Measurements from ENCODE around the gene MARVELD1. TPM values are rescaled to one million over a fixed set of nuclear protein-coding genes. Genes with fewer than 3 reads are reported as not detected.

MARVELD1 gene
- total RNA-seq, 2 experiments from 2014 or later, result 2.6 to 3.3 TPM

DNA sequence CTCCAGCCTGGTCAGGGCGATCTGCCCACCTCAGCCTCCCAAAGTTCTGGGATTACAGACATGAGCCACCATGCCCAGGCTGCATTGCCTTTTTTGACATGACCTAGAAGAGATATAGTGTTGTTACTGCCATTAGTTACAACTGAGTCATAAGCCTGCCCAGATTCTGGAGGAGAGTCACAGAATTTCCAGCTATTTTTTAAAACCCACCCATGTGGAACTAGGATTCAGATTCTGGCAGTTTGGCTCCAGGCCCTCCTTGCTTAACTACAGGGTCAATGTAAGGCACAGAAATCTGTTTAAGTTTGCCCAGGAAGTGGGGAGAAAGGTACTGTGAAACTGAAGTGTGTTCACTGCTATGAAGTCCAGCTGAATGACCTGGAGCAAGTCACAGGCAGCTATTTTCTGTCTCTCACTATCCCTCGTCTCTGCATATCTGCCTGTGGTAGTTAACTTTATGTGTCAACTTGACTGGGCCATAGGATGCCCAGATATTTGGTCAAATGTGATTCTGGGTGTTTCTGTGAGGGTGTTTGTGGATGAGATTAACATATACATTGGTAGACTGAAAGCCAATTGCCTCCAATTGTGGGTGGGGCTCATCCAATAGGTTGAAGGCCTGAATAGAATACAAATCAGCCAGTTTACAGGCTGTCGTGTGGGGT lies 8.4 kb upstream of the MARVELD1 start:
- POLR2A ChIA-PET, result interaction anchor here (0.7 kb wide), 1 partner anchor 57 kb away, joined by 3 read pairs; no protein-coding TSS in a partner anchor
- ATAC-seq (ENCODE audit: low read depth), result no peak
- no peak for DNase-seq
- H3K9me3 Mint-ChIP-seq, result no peaks in the 10 kb centered on the region
- no peak overlapping the region for H3K4me3 Mint-ChIP-seq
- H3K27ac Mint-ChIP-seq, result no peak overlapping the region
- peaks cover 16% of the 10 kb centered on the region for H3K27me3 Mint-ChIP-seq
- H3K36me3 Mint-ChIP-seq, result no peaks in the 10 kb centered on the region
- H3K4me1 Mint-ChIP-seq, result peaks cover 2% of the 10 kb centered on the region

DNA sequence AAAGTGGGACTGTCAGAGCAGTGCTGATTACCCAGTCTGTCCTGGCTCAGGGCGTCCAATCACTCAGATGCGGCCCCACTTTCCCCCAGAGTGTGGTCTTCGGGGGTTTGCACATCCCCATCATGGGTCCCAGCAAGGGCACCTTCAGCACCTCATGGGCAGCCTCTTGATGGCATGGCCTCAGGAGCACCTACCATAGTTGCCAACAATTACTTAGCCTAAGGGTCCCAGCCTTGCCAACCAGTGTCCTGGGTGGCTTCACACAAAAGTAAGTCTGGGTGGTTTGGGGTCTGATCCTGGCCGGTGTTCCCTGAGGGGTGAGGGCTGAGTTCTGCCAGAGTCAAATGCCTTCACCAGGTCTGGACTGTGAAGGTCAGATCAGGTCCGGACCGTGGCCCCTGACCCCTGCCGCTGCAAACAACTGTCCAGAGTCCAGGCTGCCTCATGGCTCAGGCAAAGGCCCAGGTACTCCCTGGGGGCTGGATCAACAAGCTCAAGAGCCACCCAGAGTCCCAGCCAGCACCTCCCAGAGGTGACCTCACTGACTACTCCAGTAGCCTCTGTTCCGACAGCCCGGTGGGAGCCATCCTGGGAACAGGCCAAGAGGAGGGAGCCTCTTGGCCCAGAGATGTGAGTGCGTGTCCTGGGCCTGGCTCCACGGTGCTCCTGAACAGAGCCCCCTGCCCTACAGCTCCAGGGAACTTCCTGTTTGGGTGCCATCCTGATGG lies 6.2 kb upstream of the MARVELD1 start:
- Mint-ChIP-seq H3K27me3 (peaks cover 24% of the 10 kb centered on the region), H3K36me3 (no peaks in the 10 kb centered on the region), H3K9me3 (no peaks in the 10 kb centered on the region), H3K4me3 (no peak overlapping the region), H3K27ac (no peak overlapping the region), H3K4me1 (no peaks in the 10 kb centered on the region)
- no peak for ATAC-seq (ENCODE audit: low read depth)
- POLR2A ChIA-PET, result no interaction called here
- DNase-seq, result no peak

DNA sequence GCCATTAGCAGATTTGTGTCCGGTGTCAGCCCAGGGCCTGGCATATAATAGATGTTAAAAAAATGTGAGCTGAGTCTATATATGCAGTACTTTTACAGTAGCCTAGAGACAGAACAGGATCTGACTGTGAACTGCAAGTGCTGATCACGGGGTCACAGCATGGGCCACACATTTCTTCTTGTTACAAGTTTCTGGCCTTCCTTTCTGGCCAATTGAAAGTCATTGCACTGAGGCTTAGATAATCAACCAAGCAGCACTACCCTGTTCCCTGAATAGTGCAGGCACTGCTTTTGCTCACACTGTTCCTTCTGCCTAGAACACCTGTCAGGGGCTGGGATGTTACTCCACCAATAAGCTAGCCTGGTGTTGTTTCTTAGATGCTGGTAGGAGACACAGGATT lies 5.4 kb upstream of the MARVELD1 start:
- Mint-ChIP-seq H3K4me3 (no peak overlapping the region), H3K9me3 (no peaks in the 10 kb centered on the region), H3K36me3 (no peaks in the 10 kb centered on the region), H3K4me1 (peaks cover 5% of the 10 kb centered on the region), H3K27me3 (peaks cover 26% of the 10 kb centered on the region), H3K27ac (no peak overlapping the region)
- DNase-seq (no peak), ATAC-seq (ENCODE audit: low read depth) (no peak)
- POLR2A ChIA-PET, result interaction anchor here (0.6 to 1.0 kb wide), 2 partner anchors 19 to 29 kb away, joined by 3 to 4 read pairs; partner anchors contain the start of gene ZFYVE27

DNA sequence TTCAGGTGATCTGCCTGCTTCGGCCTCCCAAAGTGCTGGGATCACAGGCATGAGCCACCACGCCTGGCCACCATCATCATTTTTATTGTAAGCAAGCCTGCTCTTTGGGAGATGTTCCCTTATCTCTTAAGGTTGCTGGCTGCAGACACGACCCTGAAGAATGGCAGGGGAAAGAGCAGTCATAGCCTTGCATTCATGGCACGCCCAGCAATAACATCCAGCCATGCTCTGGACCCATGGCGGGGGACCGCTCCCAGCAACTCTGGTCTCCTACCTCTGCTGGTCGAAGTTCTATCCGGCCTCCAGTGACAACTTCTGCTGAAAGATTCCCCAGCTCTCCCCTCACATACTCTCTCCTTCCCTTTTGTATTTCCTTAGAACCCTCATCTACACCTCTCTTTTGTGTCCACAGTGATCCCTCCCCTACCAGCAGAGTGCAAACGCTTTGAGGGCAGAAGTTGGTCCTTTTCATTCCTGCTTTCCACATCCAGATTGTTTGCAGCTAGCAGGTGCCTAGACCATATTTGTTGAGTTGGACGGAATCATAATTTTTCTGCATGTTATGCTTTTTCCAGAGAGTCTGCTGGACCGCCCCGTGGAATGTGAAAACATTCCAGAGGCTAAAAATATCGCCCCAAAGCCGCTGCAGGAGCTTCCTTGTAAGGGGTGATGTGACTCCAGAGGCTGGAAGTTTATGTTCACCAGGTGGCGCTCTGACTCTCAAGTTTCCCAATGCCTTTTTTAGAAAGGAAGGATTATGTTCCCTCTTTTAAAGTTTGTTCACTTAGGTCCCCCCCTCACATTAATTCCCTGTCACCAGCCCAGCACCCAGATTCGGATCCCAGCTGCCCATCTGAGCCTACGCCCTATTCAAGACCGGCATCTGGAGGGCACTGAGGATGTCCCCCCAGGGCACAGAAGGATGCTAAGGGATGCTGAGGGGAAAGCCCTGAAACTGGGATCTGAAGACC lies 4.3 kb upstream of the MARVELD1 start:
- no peak overlapping the region for H3K4me3 Mint-ChIP-seq
- ATAC-seq (ENCODE audit: low read depth), result no peak
- peaks cover 8% of the 10 kb centered on the region for H3K4me1 Mint-ChIP-seq
- no peaks in the 10 kb centered on the region for H3K36me3 Mint-ChIP-seq
- POLR2A ChIA-PET, result interaction anchor here (0.6 to 1.0 kb wide), 2 partner anchors 27 to 28 kb away, joined by 3 read pairs; partner anchors contain the start of gene ZFYVE27
- DNase-seq, result peak; percentile 39
- H3K27ac Mint-ChIP-seq, result no peak overlapping the region
- H3K9me3 Mint-ChIP-seq, result no peaks in the 10 kb centered on the region
- peaks cover 27% of the 10 kb centered on the region for H3K27me3 Mint-ChIP-seq

DNA sequence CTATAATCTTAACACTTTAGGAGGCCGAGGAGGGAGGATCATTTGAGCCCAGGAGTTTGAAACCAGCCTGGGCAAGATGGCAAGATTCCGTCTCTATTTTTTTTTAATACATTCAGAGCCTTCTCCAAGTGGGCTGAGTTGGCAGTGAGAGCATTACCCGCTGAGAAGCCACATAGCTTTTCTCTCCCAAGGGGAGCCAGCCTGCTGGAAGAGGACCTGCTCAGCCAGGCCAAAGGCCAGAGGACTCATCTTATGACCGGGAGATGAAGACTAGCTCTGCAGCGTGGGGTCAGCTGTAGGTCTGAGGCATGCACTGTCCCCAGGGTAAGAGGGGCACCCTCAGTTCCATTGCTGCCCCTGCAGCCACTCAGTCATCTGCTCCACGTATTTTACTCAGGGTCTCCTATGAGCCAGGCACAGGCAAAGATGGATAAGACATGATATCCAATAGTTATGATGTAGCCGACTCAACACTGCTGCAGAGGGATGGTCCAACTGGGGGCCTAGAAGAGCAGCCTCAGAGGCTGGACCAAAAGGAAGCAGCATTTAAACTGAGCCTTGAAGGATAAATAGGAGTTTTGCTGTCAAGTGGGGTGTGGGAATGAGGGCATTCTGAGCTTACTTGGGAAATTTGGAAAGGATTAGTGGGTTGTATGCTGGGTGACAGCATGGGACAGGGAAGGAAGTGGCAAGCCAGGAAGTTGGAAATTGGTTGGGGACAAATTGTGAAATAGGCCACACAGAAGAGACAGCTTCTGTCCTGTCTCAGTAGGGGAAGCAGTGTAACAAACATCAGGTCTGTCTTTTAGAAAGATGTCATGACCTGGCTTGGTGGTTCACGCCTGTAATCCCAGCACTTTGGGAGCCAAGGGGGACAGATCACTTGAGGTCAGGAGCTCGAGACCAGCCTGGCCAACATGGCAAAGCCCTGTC lies 1.6 kb upstream of the MARVELD1 start:
- ATAC-seq (ENCODE audit: low read depth) (no peak), DNase-seq (no peak)
- H3K9me3 Mint-ChIP-seq, result no peaks in the 10 kb centered on the region
- H3K4me3 Mint-ChIP-seq, result peak overlapping the region; percentile 38
- no peak overlapping the region for H3K27ac Mint-ChIP-seq
- peaks cover 41% of the 10 kb centered on the region for H3K27me3 Mint-ChIP-seq
- POLR2A ChIA-PET, result no interaction called here
- H3K36me3 Mint-ChIP-seq, result no peaks in the 10 kb centered on the region
- peaks cover 8% of the 10 kb centered on the region for H3K4me1 Mint-ChIP-seq

DNA sequence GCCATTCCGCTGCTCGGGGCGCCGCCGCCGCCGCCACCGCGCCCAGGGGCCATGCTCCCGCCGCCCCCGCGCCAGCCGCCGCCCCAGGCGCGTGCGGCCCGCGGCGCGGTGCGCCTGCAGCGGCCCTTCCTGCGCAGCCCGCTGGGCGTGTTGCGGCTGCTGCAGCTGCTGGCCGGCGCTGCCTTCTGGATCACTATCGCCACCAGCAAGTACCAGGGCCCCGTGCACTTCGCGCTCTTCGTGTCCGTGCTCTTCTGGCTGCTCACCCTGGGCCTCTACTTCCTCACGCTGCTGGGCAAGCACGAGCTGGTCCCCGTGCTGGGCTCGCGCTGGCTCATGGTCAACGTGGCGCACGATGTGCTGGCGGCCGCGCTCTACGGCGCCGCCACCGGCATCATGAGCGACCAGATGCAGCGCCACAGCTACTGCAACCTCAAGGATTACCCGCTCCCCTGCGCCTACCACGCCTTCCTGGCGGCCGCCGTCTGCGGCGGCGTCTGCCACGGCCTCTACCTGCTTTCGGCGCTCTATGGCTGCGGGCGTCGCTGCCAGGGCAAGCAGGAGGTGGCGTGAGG lies 383 bp downstream of the MARVELD1 start:
- Mint-ChIP-seq H3K27me3 (peaks cover 36% of the 10 kb centered on the region), H3K9me3 (no peaks in the 10 kb centered on the region), H3K4me1 (peaks cover 8% of the 10 kb centered on the region), H3K4me3 (peak overlapping the region; percentile 99), H3K27ac (peak overlapping the region; percentile 88), H3K36me3 (no peaks in the 10 kb centered on the region)
- peak; percentile 83 for ATAC-seq (ENCODE audit: low read depth)
- POLR2A ChIA-PET, result interaction anchor here (1.1 to 1.7 kb wide), 3 partner anchors 23 to 420 kb away, joined by 3 to 7 read pairs (median 5); partner anchors contain the start of genes AVPI1, R3HCC1L and ZFYVE27
- DNase-seq, result peak; percentile 71

DNA sequence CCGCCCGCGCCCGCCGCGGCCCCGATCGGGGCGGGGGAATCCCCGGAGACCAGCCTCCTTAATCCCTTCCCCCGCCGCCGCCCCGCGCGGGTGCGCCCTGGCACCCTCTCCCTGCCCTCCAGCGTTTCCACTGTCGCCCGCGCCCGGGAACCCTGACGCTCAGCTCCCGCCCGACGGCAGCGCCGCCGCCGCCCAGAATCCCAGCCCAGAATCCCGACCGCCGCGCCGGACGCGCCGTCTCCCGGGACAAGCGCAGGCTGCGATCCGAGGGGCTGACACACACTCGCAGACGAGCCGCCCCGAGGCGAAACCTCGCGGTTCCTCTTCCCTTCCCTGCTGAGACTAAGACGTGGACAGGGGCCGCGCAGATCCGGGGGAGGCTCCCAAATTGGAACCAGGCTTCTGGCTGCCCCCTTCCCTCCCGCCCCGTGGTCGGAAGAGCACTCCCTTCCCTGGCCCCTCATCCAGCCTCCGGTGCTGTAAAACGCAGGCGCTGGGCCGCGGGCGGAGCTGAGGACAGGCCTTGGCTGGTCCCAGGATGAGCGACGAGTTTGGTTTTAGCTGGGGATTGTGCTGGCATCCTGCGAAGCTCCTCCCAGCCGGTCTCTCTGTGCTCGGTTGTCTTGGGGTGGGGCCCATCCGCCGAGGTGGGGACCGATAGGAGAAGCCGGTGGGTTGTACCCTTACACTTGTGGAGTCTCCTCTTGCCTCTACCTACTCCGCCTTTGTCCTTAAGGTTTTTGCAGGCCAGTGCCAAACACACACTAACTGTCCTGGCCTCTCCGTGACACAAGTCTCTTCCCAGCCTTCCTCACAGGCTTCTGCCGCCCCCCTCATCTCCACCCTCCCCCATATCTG lies 1.1 kb downstream of the MARVELD1 start:
- DNase-seq (peak; percentile 44), ATAC-seq (ENCODE audit: low read depth) (peak; percentile 28)
- Mint-ChIP-seq H3K36me3 (no peaks in the 10 kb centered on the region), H3K4me1 (peaks cover 8% of the 10 kb centered on the region), H3K4me3 (peak overlapping the region; percentile 99), H3K27me3 (peaks cover 32% of the 10 kb centered on the region), H3K9me3 (no peaks in the 10 kb centered on the region), H3K27ac (peak overlapping the region; percentile 38)
- POLR2A ChIA-PET, result interaction anchor here (1.5 to 1.7 kb wide), 2 partner anchors 22 to 28 kb away, joined by 5 to 7 read pairs; partner anchors contain the start of genes AVPI1 and ZFYVE27

DNA sequence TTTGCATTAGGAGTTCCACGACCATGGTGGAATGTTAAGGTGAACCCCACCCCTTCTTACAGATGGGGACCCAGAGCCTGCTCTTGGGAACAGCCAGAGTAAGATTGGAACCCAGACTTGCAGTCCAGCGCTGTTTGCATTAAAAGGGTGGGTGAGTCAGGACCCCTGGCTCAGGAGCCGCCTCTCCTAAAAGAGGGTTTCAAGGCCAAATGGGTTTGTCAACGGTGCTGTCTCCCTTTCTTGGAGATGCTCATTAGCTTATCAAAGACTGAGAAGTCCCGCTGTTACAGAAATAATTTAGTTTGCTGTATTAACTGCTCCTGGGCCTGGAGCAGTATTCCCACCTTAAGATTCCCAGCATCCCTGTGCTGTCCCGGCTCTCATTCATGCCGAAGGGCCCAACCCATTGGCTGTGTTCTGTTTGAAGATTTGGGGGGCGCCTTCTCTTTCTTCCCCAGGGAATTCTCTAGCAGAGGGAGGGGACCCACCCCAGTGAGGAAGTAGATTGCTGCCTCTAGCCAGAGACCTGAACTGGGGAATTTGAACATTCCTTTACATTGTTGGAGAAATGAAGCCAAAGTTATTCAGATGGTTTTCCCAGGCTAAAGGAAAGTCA lies 1.8 kb downstream of the MARVELD1 start:
- DNase-seq (no peak), ATAC-seq (ENCODE audit: low read depth) (no peak)
- POLR2A ChIA-PET, result interaction anchor here (1.7 kb wide), 1 partner anchor 29 kb away, joined by 7 read pairs; the partner anchor contains the start of gene AVPI1
- H3K4me3 Mint-ChIP-seq, result peak overlapping the region; percentile 99
- peaks cover 28% of the 10 kb centered on the region for H3K27me3 Mint-ChIP-seq
- H3K4me1 Mint-ChIP-seq, result peaks cover 8% of the 10 kb centered on the region
- H3K27ac Mint-ChIP-seq, result no peak overlapping the region
- no peaks in the 10 kb centered on the region for H3K36me3 Mint-ChIP-seq
- no peaks in the 10 kb centered on the region for H3K9me3 Mint-ChIP-seq

DNA sequence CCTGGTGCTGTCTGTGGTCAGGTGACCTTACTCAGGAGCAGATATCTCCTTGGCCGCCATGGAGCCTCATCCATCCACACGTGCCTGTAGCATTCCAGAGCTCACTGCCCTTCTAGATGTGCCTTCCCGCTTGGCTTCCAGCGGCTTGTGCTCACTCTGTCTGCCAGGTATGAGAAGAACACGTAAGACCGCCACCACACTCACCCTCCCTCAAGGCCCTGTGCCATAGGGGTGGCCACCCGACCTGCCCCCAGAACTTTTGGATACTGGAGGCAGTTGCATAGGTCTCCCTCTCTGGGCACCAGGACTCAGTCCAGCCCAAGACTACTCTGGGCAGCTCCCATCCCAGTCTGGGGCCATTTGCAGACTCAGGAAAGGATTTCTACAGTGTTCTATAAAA lies 4.1 kb downstream of the MARVELD1 start:
- Mint-ChIP-seq H3K4me1 (peaks cover 8% of the 10 kb centered on the region), H3K36me3 (no peaks in the 10 kb centered on the region), H3K9me3 (no peaks in the 10 kb centered on the region), H3K4me3 (no peak overlapping the region), H3K27me3 (peaks cover 21% of the 10 kb centered on the region), H3K27ac (peak overlapping the region; percentile 38)
- ATAC-seq (ENCODE audit: low read depth) (no peak), DNase-seq (no peak)
- POLR2A ChIA-PET, result interaction anchor here (0.8 kb wide), 1 partner anchor 19 kb away, joined by 3 read pairs; the partner anchor contains the start of gene ZFYVE27

DNA sequence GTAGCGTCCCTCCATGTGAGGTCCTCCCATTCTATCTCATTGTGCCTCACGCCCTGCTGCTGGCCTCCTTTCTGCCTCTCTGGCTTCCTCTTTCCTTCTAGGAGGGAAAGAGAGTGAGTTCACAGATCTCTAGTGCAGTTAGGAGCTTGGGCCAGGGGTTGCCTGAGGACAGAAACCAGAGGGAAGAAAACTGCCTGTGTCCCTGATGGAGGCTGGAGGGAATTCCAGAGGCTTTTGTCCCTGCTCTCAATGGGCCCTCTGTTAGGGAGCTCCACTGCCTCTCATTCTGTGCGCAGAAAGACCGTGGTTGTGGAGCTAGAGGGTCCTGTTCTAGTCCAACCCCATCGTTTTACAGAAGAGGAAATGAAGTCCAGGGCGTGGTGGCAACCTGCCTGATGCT lies 4.6 kb downstream of the MARVELD1 start:
- Mint-ChIP-seq H3K9me3 (no peaks in the 10 kb centered on the region), H3K4me1 (peaks cover 3% of the 10 kb centered on the region), H3K4me3 (no peak overlapping the region), H3K36me3 (no peaks in the 10 kb centered on the region), H3K27me3 (peaks cover 15% of the 10 kb centered on the region), H3K27ac (no peak overlapping the region)
- no peak for DNase-seq
- no peak for ATAC-seq (ENCODE audit: low read depth)
- POLR2A ChIA-PET, result no interaction called here

DNA sequence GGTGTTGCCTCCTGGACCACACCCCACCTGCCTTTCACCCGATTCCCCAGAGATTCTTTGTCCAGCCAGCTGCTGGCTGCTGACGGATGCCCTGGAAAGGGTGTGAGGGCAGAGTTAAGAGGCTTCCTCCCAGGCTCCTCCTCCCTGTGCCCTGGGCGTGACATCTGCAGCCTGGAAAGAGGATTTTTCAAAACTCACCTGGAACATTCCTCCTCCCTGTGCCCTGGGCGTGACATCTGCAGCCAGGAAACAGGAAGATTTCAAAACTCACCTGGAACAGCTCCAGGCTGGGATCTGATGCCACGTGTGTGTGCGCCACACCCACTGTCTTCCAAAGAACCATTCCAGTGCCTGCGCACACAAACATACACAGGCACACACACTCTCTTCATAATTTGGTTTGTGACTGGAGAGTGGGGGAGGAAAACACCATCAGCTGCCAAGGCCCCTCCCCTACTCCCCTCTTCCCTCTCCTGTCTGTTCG lies 5.2 kb downstream of the MARVELD1 start:
- no peak for ATAC-seq (ENCODE audit: low read depth)
- Mint-ChIP-seq H3K4me1 (peaks cover 3% of the 10 kb centered on the region), H3K27me3 (peaks cover 15% of the 10 kb centered on the region), H3K27ac (no peak overlapping the region), H3K36me3 (no peaks in the 10 kb centered on the region), H3K9me3 (no peaks in the 10 kb centered on the region), H3K4me3 (no peak overlapping the region)
- POLR2A ChIA-PET, result no interaction called here
- DNase-seq, result no peak

All from activated naive CD8-positive, alpha-beta T cell treated with anti-CD3 and anti-CD28 coated beads, Interleukin-2, amount 10 ng/mL, durations not matched to agents 7 days and 5 days (primary cell).